ACC112 (cell line): ENCODE data around the gene XPR1.
"Not testable (repeated sequence)": the region's sequence is repeated elsewhere in the genome, so short reads cannot be mapped to it uniquely, and the experiment has no call there.

Experiments used
- H2AFZ ChIP-seq: fragments of 200-600 bp; sonication (generic); one replicate; pipeline ENCODE4 v1.6.0; 2017; ENCODE audit warnings: antibody characterized with exemption, low read length; ENCODE audit not compliant: unreplicated experiment
- H3K27ac ChIP-seq: fragments of 200-600 bp; sonication (generic); 2 replicates; pipeline ENCODE4 v1.5.1; 2014; ENCODE audit warnings: low read depth, mild to moderate bottlenecking, antibody characterized with exemption, low read length, moderate library complexity
- H3K27me3 ChIP-seq: fragments of 200-600 bp; sonication (generic); 2 replicates; pipeline ENCODE4 v1.6.1; 2014; ENCODE audit warnings: mild to moderate bottlenecking, antibody characterized with exemption, low read length, moderate library complexity, mixed read lengths; ENCODE audit not compliant: insufficient read depth
- H3K36me3 ChIP-seq: fragments of 200-600 bp; sonication (generic); 2 replicates; pipeline ENCODE4 v1.6.1; 2016; ENCODE audit warnings: mild to moderate bottlenecking, antibody characterized with exemption, low read length, moderate library complexity, mixed read lengths; ENCODE audit not compliant: insufficient read depth
- H3K4me1 ChIP-seq: fragments of 200-600 bp; sonication (generic); one replicate; pipeline ENCODE4 v1.6.1; 2016; ENCODE audit warnings: low read length, mixed read lengths; ENCODE audit not compliant: insufficient read depth, unreplicated experiment, control insufficient read depth
- H3K4me3 ChIP-seq: fragments of 200-600 bp; sonication (generic); 2 replicates; pipeline ENCODE4 v1.5.1; 2014; ENCODE audit warnings: mild to moderate bottlenecking, low read depth, low read length
- H3K79me2 ChIP-seq: fragments of 200-600 bp; sonication (generic); one replicate; pipeline ENCODE4 v1.6.0; 2016; ENCODE audit warnings: low read length; ENCODE audit not compliant: control insufficient read depth, unreplicated experiment, insufficient read depth

The XPR1 gene

DNA sequence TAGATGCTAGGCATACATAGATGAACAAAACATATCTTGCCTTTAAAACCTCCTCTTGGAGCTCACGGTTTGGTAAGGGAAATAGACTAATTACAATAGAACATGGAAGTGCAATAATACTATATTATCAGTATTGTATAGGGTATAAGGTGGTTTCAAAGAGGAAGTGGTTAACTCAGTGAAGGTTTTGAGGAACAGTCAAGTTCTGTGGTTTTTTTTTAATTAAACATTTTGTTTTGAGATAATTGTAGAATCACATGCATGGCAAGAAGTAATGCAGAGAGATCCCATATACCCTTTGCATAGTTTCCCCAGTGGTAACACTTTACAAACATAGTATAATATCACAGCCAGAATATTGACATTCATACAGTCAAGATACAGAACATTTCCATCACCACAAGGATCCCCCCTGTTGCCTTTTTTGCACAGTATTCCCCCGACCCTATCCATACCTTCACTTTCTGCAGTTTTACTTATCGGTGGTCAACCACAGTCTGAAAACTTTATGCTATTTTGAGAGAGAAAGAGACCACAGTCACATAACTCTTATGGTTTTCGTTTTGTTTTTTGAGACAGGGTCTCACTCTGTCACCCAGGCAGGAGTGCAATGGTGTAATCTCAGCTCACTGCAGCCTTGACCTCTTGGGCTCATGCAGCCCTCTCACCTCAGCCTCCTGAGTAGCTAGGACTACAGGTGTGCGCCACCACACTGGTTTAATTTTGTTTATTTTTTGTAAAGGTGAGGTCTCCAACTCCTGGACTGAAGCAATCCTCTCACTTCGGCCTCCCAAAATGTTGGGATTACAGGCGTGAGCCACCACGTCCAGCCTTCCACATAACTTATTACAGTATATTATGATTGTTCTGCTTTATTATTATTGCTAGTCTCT lies 220.4 kb downstream of the XPR1 start:
- no peaks in the 10 kb centered on the region for H3K36me3 ChIP-seq
- H3K79me2 ChIP-seq: no peaks in the 10 kb centered on the region
- no peak overlapping the region for H3K4me3 ChIP-seq
- H3K27ac ChIP-seq: no peak overlapping the region
- no peak overlapping the region for H2AFZ ChIP-seq
- H3K4me1 ChIP-seq: no peaks in the 10 kb centered on the region
- no peaks in the 10 kb centered on the region for H3K27me3 ChIP-seq

DNA sequence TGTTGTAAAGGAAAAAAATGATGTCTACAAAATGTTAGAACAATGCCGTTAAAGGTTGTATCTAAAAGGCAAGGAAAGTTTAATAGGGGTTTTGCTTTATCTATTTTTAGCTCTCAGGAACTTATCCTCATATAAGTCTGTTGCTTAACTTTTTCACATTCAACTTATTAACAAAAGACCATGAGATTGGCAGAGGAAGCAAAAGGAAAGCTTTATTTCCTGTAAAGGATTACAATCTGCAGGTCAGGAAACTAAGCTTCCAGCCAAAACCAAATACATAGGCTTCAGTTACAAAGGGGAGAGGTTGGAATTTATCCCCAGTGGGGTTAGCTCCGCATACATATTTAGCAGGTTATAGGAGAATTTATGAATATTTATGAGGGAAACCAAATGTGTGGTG lies 222.2 kb downstream of the XPR1 start:
- H2AFZ ChIP-seq: no peak overlapping the region
- H3K27ac ChIP-seq: no peak overlapping the region
- H3K4me3 ChIP-seq: no peak overlapping the region
- H3K4me1 ChIP-seq: no peaks in the 10 kb centered on the region
- no peaks in the 10 kb centered on the region for H3K79me2 ChIP-seq
- no peaks in the 10 kb centered on the region for H3K36me3 ChIP-seq
- no peaks in the 10 kb centered on the region for H3K27me3 ChIP-seq

DNA sequence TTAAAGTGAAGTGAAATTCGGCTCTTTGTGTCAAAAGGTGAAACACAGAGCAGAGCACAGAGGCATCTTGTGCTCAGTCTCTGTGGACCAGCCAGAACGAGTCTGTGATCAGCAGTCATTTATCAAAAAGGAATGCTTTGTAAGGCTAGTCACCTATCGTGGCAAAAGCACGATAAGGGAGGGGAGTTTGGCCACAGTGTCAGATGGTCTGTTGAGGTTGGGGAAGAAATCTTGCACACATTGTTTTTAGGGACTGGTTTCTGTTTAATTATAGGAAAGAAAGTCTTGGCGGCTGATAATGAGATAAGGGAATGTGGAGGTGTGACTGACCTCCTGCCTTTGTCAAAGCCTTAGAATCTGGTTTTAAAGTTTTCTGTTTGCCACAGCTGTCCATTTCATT lies 222.6 kb downstream of the XPR1 start:
- Histone ChIP-seq H3K27me3 (no peaks in the 10 kb centered on the region), H3K27ac (no peak overlapping the region), H3K79me2 (no peaks in the 10 kb centered on the region), H3K4me3 (no peak overlapping the region), H3K36me3 (no peaks in the 10 kb centered on the region), H2AFZ (no peak overlapping the region), H3K4me1 (no peaks in the 10 kb centered on the region)

DNA sequence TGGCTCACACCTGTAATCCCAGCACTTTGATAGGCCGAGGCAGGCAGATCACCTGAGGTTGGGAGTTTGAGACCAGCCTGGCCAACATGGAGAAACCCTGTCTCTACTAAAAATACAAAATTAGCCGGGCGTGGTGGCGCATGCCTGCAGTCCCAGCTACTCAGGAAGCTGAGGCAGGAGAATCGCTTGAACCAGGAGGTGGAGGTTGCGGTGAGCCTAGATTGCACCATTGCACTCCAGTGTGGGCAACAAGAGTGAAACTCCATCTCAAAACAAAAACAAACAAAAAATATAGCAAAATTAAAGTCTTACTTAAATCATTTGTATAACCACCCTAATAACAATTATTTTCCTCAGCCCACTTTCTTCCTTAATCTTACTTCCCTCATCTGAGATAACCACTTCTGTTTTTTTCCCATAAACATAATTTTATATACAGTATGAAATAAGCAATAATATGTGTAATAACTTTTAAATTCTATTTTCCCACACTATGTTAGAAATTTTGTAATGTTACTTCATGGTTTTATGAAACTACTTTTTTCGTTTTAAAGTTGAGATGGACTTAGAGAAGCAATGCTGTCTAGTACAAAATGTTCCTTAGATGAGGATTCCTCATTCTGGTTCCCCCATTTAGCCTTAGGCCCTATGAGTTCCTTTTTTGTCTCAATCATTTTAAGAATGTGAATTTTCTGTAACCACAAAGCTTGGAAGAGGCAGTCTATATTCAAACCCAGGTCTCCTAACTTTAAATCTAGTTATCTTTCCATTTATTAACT lies 226.3 kb downstream of the XPR1 start:
- not testable (repeated sequence) for H2AFZ ChIP-seq, H3K27ac ChIP-seq, H3K27me3 ChIP-seq, H3K36me3 ChIP-seq, H3K4me3 ChIP-seq, H3K79me2 ChIP-seq
- peaks cover 12% of the 10 kb centered on the region for H3K4me1 ChIP-seq

DNA sequence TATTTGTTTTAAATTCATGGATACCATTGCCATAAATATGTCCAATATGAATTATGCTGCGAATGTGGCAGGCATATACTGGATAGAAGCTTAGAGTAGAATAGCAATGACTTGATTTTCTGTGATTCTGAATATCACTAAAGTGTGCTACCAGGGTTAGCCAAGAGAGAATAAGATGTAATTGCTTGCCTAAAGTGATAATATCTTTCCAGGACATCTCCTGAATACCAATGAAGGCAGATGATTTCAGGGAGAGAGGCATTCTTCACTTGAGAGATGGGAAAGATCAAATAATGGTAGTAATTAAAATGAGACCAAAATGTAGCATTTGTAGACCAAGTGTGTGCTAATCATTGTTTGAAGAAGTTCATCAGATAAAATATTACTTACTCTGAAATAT lies 227.5 kb downstream of the XPR1 start:
- Histone ChIP-seq H2AFZ (no peak overlapping the region), H3K27me3 (no peaks in the 10 kb centered on the region), H3K4me3 (no peak overlapping the region), H3K27ac (no peak overlapping the region), H3K4me1 (peaks cover 12% of the 10 kb centered on the region), H3K36me3 (no peaks in the 10 kb centered on the region), H3K79me2 (no peaks in the 10 kb centered on the region)

DNA sequence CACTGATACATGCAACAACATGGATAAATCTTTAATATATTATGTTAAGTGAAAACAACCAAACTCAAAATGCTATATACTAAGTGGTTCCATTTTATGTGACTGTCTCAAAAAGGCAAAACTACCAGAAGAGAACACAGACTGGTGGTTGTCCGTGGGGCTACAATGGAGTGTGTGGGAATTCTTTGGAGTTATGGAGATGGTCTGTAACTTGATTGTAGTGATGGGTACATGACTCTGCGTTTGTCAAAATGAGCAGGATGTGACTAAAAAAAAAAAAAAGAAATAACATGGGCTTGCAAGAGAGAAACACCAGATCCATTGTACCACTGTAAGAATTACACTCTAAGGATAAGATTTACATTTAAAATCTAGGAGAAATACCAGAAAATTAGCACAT lies 228.7 kb downstream of the XPR1 start:
- no peak overlapping the region for H3K27ac ChIP-seq
- no peaks in the 10 kb centered on the region for H3K27me3 ChIP-seq
- no peak overlapping the region for H2AFZ ChIP-seq
- no peak overlapping the region for H3K4me3 ChIP-seq
- H3K4me1 ChIP-seq: peaks cover 12% of the 10 kb centered on the region
- H3K36me3 ChIP-seq: no peaks in the 10 kb centered on the region
- H3K79me2 ChIP-seq: no peaks in the 10 kb centered on the region

DNA sequence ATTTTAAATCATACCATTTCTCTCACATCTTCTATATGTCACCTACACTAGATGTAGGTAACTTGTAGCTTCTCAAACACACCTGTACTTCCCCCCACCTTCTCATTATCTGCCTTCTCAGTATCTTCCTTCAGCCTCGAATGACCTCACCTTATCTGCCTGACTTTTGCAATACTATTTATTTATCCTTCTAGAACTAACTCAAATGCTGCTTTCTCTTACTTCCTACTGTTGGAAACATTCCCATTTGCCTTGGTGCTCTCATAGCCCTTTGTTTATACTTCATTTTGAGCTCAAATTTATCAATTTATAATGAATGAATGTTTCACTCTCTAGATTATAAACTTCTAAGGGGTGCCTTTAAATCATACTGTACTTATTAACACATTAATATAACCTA lies 230.5 kb downstream of the XPR1 start:
- Histone ChIP-seq H3K36me3 (peaks cover 4% of the 10 kb centered on the region; the same call in 1 of the 2 replicates), H3K27ac (no peak overlapping the region), H3K4me1 (peaks cover 12% of the 10 kb centered on the region), H2AFZ (no peak overlapping the region), H3K27me3 (no peaks in the 10 kb centered on the region), H3K4me3 (no peak overlapping the region), H3K79me2 (no peaks in the 10 kb centered on the region)

DNA sequence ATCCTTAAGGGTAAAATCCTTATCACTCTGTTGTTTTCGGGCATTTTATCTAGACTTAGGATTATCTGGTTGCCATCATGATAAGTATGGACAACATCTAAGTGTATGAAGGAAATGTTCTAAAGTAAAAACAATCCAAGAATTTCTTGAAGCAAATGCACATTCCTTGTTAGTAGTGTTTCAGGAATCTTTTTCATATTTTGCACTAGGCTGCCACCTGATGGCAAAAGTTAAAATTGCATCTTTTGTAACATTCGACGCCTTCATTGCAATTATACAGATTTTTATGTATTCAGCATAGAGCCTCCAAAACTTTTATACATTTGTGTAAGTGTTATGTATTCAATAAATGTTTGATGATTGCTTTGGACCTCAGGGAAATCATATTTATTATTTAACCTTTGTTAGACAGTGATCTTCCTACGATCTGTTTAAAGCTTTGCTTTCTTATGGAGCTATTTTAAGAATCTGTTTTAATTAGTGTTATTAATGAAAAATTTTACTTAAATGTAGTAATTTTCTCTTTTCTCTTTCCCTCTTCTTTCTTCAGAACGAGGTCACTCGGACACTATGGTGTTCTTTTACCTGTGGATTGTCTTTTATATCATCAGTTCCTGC lies 231.4 kb downstream of the XPR1 start:
- no peak overlapping the region for H3K4me3 ChIP-seq
- peaks cover 12% of the 10 kb centered on the region for H3K4me1 ChIP-seq
- peak overlapping the region; percentile 34 for H2AFZ ChIP-seq
- no peaks in the 10 kb centered on the region for H3K27me3 ChIP-seq
- no peak overlapping the region for H3K27ac ChIP-seq
- no peaks in the 10 kb centered on the region for H3K79me2 ChIP-seq
- H3K36me3 ChIP-seq: peaks cover 4% of the 10 kb centered on the region; the same call in 1 of the 2 replicates

DNA sequence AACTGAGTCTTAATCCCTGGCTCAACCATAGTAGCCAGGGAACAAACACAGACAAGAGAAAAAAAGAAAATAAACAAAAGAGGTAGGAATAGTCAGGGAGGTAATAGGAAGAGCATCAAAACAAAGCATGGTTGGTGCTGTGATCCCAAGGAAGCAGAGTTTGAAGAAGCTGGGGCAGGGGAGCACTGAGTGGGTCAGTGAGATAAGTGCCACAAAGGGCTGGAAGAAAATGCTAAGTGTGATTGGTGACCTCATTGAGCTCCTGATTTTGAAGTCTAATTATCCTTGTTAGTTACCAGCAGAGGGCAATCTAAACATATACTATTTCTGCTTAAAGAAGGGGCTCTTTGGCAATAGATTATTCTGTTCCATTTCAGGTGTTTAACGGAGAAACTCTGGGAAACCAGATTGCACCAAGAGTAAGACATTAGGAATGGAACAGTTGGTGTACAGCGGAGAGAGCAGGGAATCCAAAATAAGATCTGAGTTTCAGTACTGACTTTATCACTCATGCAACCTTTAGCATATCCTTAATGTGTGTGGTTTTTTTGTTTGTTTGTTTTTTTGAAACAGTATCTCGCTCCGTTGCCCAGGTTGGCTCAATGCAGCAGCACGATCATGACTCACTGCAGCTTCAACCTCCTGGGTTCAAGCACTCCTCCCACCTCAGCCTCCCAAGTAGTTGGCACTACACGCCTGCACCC lies 250.1 kb downstream of the XPR1 start:
- Histone ChIP-seq H3K79me2 (no peaks in the 10 kb centered on the region), H3K27ac (no peak overlapping the region), H3K4me3 (no peak overlapping the region), H2AFZ (no peak overlapping the region), H3K36me3 (no peaks in the 10 kb centered on the region), H3K4me1 (peaks cover 5% of the 10 kb centered on the region), H3K27me3 (no peaks in the 10 kb centered on the region)

DNA sequence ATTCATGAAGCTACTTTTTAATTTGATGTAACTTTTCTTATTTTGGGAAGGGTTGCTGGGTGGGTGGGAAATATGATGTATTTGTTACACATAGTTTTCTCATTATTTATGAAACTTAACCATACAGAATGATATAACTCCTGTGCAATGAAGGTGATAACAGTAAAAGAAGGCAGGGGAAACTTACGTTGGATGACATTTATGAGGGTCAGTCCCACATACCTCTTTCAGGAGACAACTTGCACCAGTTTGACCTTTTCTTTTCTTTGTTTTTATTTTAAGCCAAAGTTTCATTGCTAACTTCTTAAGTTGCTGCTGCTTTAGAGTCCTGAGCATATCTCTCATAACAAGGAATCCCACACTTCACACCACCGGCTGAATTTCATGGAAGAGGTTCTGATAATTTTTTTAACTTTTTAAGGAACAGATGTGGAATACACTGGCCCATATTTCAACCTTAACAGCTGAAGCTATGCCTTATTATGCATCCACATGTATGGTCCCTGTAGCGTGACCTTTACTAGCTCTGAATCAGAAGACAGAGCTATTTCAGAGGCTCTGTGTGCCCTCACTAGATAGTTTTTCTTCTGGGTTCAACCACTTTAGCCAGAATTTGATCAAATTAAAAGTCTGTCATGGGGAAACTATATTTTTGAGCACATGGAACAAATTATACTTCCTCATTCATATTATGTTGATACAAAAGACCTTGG lies 252.9 kb downstream of the XPR1 start:
- H3K4me1 ChIP-seq: peaks cover 5% of the 10 kb centered on the region
- H3K27me3 ChIP-seq: no peaks in the 10 kb centered on the region
- no peak overlapping the region for H2AFZ ChIP-seq
- no peaks in the 10 kb centered on the region for H3K79me2 ChIP-seq
- no peaks in the 10 kb centered on the region for H3K36me3 ChIP-seq
- no peak overlapping the region for H3K4me3 ChIP-seq
- H3K27ac ChIP-seq: no peak overlapping the region
